ENCODE data around the gene CYTH2.
"Not testable (repeated sequence)": the region's sequence is repeated elsewhere in the genome, so short reads cannot be mapped to it uniquely, and the experiment has no call there.

CYTH2 gene

GRCh38 chr19:48480558-48481500 is 11.7 kb downstream of the CYTH2 start:
- no peak for TF ChIP-seq CTCF (conservative IDR thresholded peaks at IDR 0.05; ENCODE audit: low read length)
- peak overlapping the region; percentile 50 for H3K4me3 ChIP-seq (ENCODE audit: low read length)

GRCh38 chr19:48481846-48482639 is 12.9 kb downstream of the CYTH2 start:
- no peak for TF ChIP-seq CTCF (conservative IDR thresholded peaks at IDR 0.05; ENCODE audit: low read length)
- no peak overlapping the region for H3K4me3 ChIP-seq (ENCODE audit: low read length)
- peak; percentile 55 for DNase-seq (ENCODE audit: low read depth)

More at GRCh38 chr19:48480558-48481500, 11.7 kb downstream of the CYTH2 start:
- peak; percentile 64 for DNase-seq (ENCODE audit: low read depth)

GRCh38 chr19:48483301-48483700 is 14.1 kb downstream of the CYTH2 start:
- DNase-seq (ENCODE audit: low read depth), result no peak
- no peak overlapping the region for H3K4me3 ChIP-seq (ENCODE audit: low read length)
- TF ChIP-seq CTCF (conservative IDR thresholded peaks at IDR 0.05; ENCODE audit: low read length), result no peak

GRCh38 chr19:48484247-48484893 is 15.2 kb downstream of the CYTH2 start:
- no peak for DNase-seq (ENCODE audit: low read depth)
- no peak for TF ChIP-seq CTCF (conservative IDR thresholded peaks at IDR 0.05; ENCODE audit: low read length)
- no peak overlapping the region for H3K4me3 ChIP-seq (ENCODE audit: low read length)

GRCh38 chr19:48484931-48485612 is 15.9 kb downstream of the CYTH2 start:
- DNase-seq (ENCODE audit: low read depth), result no peak
- TF ChIP-seq CTCF (conservative IDR thresholded peaks at IDR 0.05; ENCODE audit: low read length), result no peak

GRCh38 chr19:48486706-48487105 is 17.5 kb downstream of the CYTH2 start:
- DNase-seq (ENCODE audit: low read depth); H3K4me3 ChIP-seq (ENCODE audit: low read length): not testable (repeated sequence)

More at GRCh38 chr19:48484931-48485612, 15.9 kb downstream of the CYTH2 start:
- H3K4me3 ChIP-seq (ENCODE audit: low read length), result no peak overlapping the region

- DNase-seq (ENCODE audit: low read depth), result no peak
- no peak for TF ChIP-seq CTCF (conservative IDR thresholded peaks at IDR 0.05; ENCODE audit: low read length)
- H3K4me3 ChIP-seq (ENCODE audit: low read length), result no peak overlapping the region
Measured at GRCh38 chr19:48487544-48487943, 18.4 kb downstream of the CYTH2 start.

All from AG10803 (cell line).